ENCODE measurements around the gene UVSSA.
"Not testable (repeated sequence)": the region's sequence is repeated elsewhere in the genome, so short reads cannot be mapped to it uniquely, and the experiment has no call there.

UVSSA gene

GRCh38 chr4:1381944-1382541 is 35.0 kb downstream of the UVSSA start:
- DNase-seq (ENCODE audit: low read depth, low spot score): no peak

GRCh38 chr4:1382776-1383727 is 36.0 kb downstream of the UVSSA start:
- H3K36me3 ChIP-seq (ENCODE audit: insufficient read depth, low read length): no peaks in the 10 kb centered on the region
- H3K9me3 ChIP-seq (ENCODE audit: low read depth, low read length): no peaks in the 10 kb centered on the region
- no peak overlapping the region for H3K27ac ChIP-seq
- no peak overlapping the region for H3K9ac ChIP-seq (ENCODE audit: insufficient read length)
- H3K4me3 ChIP-seq: no peak overlapping the region
- TF ChIP-seq FOXP2 (optimal IDR thresholded peaks at IDR 0.05; ENCODE audit: control extremely low read depth, extremely low read length, insufficient read depth) (no peak), POLR2AphosphoS5 (IDR thresholded peaks at IDR 0.05; ENCODE audit: borderline replicate concordance, low read depth, low read length) (no peak), EZH2 (IDR thresholded peaks at IDR 0.05) (no peak)
- no peak for DNase-seq (ENCODE audit: low read depth, low spot score)

More at GRCh38 chr4:1381944-1382541, 35.0 kb downstream of the UVSSA start:
- no peak for TF ChIP-seq EZH2 (IDR thresholded peaks at IDR 0.05)
- TF ChIP-seq POLR2AphosphoS5 (IDR thresholded peaks at IDR 0.05; ENCODE audit: borderline replicate concordance, low read depth, low read length): no peak
- no peak for TF ChIP-seq FOXP2 (optimal IDR thresholded peaks at IDR 0.05; ENCODE audit: control extremely low read depth, extremely low read length, insufficient read depth)
- Histone ChIP-seq H3K36me3 (ENCODE audit: insufficient read depth, low read length) (no peaks in the 10 kb centered on the region), H3K4me3 (no peak overlapping the region), H3K27ac (no peak overlapping the region), H3K9me3 (ENCODE audit: low read depth, low read length) (no peaks in the 10 kb centered on the region), H3K9ac (ENCODE audit: insufficient read length) (no peak overlapping the region)

- no peaks in the 10 kb centered on the region for H3K36me3 ChIP-seq (ENCODE audit: insufficient read depth, low read length)
- no peak overlapping the region for H3K27ac ChIP-seq
- no peak overlapping the region for H3K9ac ChIP-seq (ENCODE audit: insufficient read length)
- TF ChIP-seq POLR2AphosphoS5 (IDR thresholded peaks at IDR 0.05; ENCODE audit: borderline replicate concordance, low read depth, low read length) (no peak), FOXP2 (optimal IDR thresholded peaks at IDR 0.05; ENCODE audit: control extremely low read depth, extremely low read length, insufficient read depth) (no peak), EZH2 (IDR thresholded peaks at IDR 0.05) (no peak)
- H3K9me3 ChIP-seq (ENCODE audit: low read depth, low read length): peaks cover 3% of the 10 kb centered on the region; the same call in 1 of the 2 replicates
- no peak overlapping the region for H3K4me3 ChIP-seq
- no peak for DNase-seq (ENCODE audit: low read depth, low spot score)
Observed at GRCh38 chr4:1383728-1384591, 37.0 kb downstream of the UVSSA start.

GRCh38 chr4:1384675-1385372 is 37.8 kb downstream of the UVSSA start:
- H3K27ac ChIP-seq: no peak overlapping the region
- H3K36me3 ChIP-seq (ENCODE audit: insufficient read depth, low read length): no peaks in the 10 kb centered on the region
- peaks cover 3% of the 10 kb centered on the region; the same call in 1 of the 2 replicates for H3K9me3 ChIP-seq (ENCODE audit: low read depth, low read length)
- TF ChIP-seq FOXP2 (optimal IDR thresholded peaks at IDR 0.05; ENCODE audit: control extremely low read depth, extremely low read length, insufficient read depth) (no peak), POLR2AphosphoS5 (IDR thresholded peaks at IDR 0.05; ENCODE audit: borderline replicate concordance, low read depth, low read length) (no peak), EZH2 (IDR thresholded peaks at IDR 0.05) (no peak)
- DNase-seq (ENCODE audit: low read depth, low spot score): no peak
- H3K9ac ChIP-seq (ENCODE audit: insufficient read length): no peak overlapping the region
- H3K4me3 ChIP-seq: no peak overlapping the region

GRCh38 chr4:1385373-1386340 is 38.6 kb downstream of the UVSSA start:
- H3K9ac ChIP-seq (ENCODE audit: insufficient read length): no peak overlapping the region
- TF ChIP-seq EZH2 (IDR thresholded peaks at IDR 0.05): no peak
- no peak for TF ChIP-seq FOXP2 (optimal IDR thresholded peaks at IDR 0.05; ENCODE audit: control extremely low read depth, extremely low read length, insufficient read depth)
- TF ChIP-seq POLR2AphosphoS5 (IDR thresholded peaks at IDR 0.05; ENCODE audit: borderline replicate concordance, low read depth, low read length): no peak
- H3K27ac ChIP-seq: no peak overlapping the region
- DNase-seq (ENCODE audit: low read depth, low spot score): no peak
- no peak overlapping the region for H3K4me3 ChIP-seq
- no peaks in the 10 kb centered on the region for H3K36me3 ChIP-seq (ENCODE audit: insufficient read depth, low read length)
- H3K9me3 ChIP-seq (ENCODE audit: low read depth, low read length): peaks cover 3% of the 10 kb centered on the region; the same call in 1 of the 2 replicates

GRCh38 chr4:1393363-1393762 is 46.4 kb downstream of the UVSSA start:
- H3K9me3 ChIP-seq (ENCODE audit: low read depth, low read length); H3K36me3 ChIP-seq (ENCODE audit: insufficient read depth, low read length); H3K9ac ChIP-seq (ENCODE audit: insufficient read length); H3K4me3 ChIP-seq; H3K27ac ChIP-seq; DNase-seq (ENCODE audit: low read depth, low spot score): not testable (repeated sequence)

- no peak overlapping the region for H3K9ac ChIP-seq (ENCODE audit: insufficient read length)
- H3K36me3 ChIP-seq (ENCODE audit: insufficient read depth, low read length): no peaks in the 10 kb centered on the region
- TF ChIP-seq FOXP2 (optimal IDR thresholded peaks at IDR 0.05; ENCODE audit: control extremely low read depth, extremely low read length, insufficient read depth): no peak
- no peak for TF ChIP-seq POLR2AphosphoS5 (IDR thresholded peaks at IDR 0.05; ENCODE audit: borderline replicate concordance, low read depth, low read length)
- TF ChIP-seq EZH2 (IDR thresholded peaks at IDR 0.05): no peak
- H3K9me3 ChIP-seq (ENCODE audit: low read depth, low read length): no peaks in the 10 kb centered on the region
- no peak for DNase-seq (ENCODE audit: low read depth, low spot score)
- no peak overlapping the region for H3K4me3 ChIP-seq
- no peak overlapping the region for H3K27ac ChIP-seq
Observed at GRCh38 chr4:1393866-1394265, 46.9 kb downstream of the UVSSA start.

GRCh38 chr4:1394554-1395388 is 47.8 kb downstream of the UVSSA start:
- H3K9ac ChIP-seq (ENCODE audit: insufficient read length); H3K9me3 ChIP-seq (ENCODE audit: low read depth, low read length); H3K4me3 ChIP-seq; H3K27ac ChIP-seq; H3K36me3 ChIP-seq (ENCODE audit: insufficient read depth, low read length); DNase-seq (ENCODE audit: low read depth, low spot score): not testable (repeated sequence)

- DNase-seq (ENCODE audit: low read depth, low spot score); H3K9ac ChIP-seq (ENCODE audit: insufficient read length); H3K27ac ChIP-seq; H3K36me3 ChIP-seq (ENCODE audit: insufficient read depth, low read length); H3K4me3 ChIP-seq; H3K9me3 ChIP-seq (ENCODE audit: low read depth, low read length): not testable (repeated sequence)
Observed at GRCh38 chr4:1395389-1395820, 48.4 kb downstream of the UVSSA start.
